ENCODE measurements around the gene CERS6.
"Not testable (repeated sequence)": the region's sequence is repeated elsewhere in the genome, so short reads cannot be mapped to it uniquely, and the experiment has no call there.

DNA sequence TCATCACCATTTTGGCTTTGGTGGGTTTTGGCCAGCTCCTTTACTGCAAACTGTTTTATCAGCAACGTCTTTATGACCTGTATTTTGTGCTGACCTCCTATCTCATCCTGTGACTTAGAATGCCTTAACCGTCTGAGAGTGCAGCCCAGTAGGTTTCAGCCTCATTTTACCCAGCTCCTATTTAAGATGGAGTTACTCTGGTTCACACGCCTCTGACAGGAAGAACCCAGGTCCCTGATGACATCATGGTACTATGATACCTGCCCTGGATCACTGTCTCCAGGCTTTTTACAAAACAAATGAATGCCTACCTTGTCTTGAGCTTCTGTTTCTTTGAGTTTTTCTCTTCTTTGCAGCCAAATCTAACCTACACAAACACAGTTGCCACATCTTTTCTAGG is 208.6 kb downstream of the CERS6 start:
- not testable (repeated sequence) for TF ChIP-seq ZNF2 (tag by site-specific recombination; IDR thresholded peaks at IDR 0.05); CTCF (tag by site-specific recombination; IDR thresholded peaks at IDR 0.05); ZNF274 (IDR thresholded peaks at IDR 0.05; ENCODE audit: low read length); ZNF274 (tag by site-specific recombination; IDR thresholded peaks at IDR 0.05; ENCODE audit: borderline replicate concordance); ELK4 (IDR thresholded peaks at IDR 0.05; ENCODE audit: borderline replicate concordance, low read depth, low read length); SCRT1 (tag by site-specific recombination; IDR thresholded peaks at IDR 0.05; ENCODE audit: borderline replicate concordance); ZSCAN30 (tag by site-specific recombination; IDR thresholded peaks at IDR 0.05); ZNF239 (tag by site-specific recombination; IDR thresholded peaks at IDR 0.05)
